ENCODE measurements around the gene C15orf62. TPM values are rescaled to one million over a fixed set of nuclear protein-coding genes. Genes with fewer than 3 reads are reported as not detected.

Gene C15orf62
- total RNA-seq, 2 experiments from 2014 or later: 0.10 to 0.33 TPM

GRCh38 chr15:40806672-40807027, 36.9 kb downstream of the C15orf62 start:
- intact Hi-C loops (cut with micrococcal nuclease): loop anchor here (1.0 to 5.0 kb wide), 13 partner anchors 19 to 526 kb away; partner anchors contain the start of genes CHAC1, CHP1, EXD1 and INO80
- no peaks in the 10 kb centered on the region for H3K9me3 Mint-ChIP-seq
- peaks cover 12% of the 10 kb centered on the region for H3K36me3 Mint-ChIP-seq (ENCODE audit: low read depth)
- H3K4me1 Mint-ChIP-seq (ENCODE audit: low read depth): peaks cover 29% of the 10 kb centered on the region
- H3K27ac Mint-ChIP-seq: peak overlapping the region; percentile 93
- H3K4me3 Mint-ChIP-seq: peak overlapping the region; percentile 86
- H3K27me3 Mint-ChIP-seq (ENCODE audit: low read depth): no peaks in the 10 kb centered on the region
- DNase-seq: no peak
- CTCF ChIA-PET: interaction anchor here (1.0 to 2.3 kb wide), 2 partner anchors 18 to 24 kb away, joined by 3 to 7 read pairs; no protein-coding TSS in a partner anchor

DNA sequence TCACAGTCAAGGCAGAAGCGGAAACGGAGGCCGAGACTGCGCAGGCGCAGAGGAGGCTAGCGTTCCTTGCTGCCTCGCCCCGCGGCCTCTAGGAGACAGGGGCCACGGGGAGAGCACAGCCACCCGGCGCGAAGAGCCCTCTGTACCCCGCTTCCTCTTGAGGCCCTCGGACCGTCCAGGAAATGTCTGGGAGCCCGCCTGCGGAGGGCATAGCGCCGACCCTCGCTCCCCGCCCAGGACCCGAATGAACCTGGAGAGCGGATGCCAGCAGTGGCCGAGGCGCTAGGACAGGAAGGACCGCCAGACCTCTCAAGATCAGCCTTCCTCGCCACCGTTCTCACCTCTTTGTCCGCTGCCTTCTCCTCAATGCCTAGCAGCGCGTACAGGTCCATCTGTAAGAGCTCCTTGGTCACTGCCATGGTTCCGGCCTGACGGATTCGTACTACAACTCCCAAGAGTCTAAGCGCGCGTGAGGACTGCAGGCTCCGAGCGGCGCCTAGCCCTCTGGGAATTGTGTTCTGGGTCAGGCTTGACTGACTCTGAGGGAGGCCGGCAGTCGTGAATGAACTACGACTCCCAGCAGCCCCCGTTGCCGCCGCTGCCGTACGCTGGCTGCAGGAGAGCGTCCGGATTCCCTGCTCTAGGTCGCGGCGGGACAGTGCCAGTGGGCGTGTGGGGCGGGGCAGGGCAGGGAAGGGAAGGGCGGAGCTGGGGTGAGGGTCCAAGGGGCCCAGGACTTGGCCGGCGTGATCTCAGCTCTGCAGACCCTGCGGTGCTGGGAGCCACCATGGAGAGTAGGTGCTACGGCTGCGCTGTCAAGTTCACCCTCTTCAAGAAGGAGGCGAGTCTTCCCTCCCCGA, 37.5 kb downstream of the C15orf62 start, which contains the start of the genes DNAJC17 and ZFYVE19:
TSS of gene DNAJC17 (minus strand) at position 446 of the 860 bp plus-strand sequence. CDS start at position 419, 27 bp downstream.
TSS of gene ZFYVE19 (plus strand) at position 62 of the 860 bp plus-strand sequence. CDS start at position 563, 501 bp downstream.
- Mint-ChIP-seq H3K9me3 (no peaks in the 10 kb centered on the region), H3K27me3 (ENCODE audit: low read depth) (no peaks in the 10 kb centered on the region), H3K36me3 (ENCODE audit: low read depth) (peaks cover 7% of the 10 kb centered on the region), H3K4me3 (peak within 1 kb of the TSS; percentile 86), H3K27ac (peak within 1 kb of the TSS; percentile 93), H3K4me1 (ENCODE audit: low read depth) (peaks cover 23% of the 10 kb centered on the region)
- DNase-seq: peak; percentile 97
- CTCF ChIA-PET: interaction anchor here (0.7 to 2.3 kb wide), 3 partner anchors 24 to 53 kb away, joined by 3 to 7 read pairs (median 4); no protein-coding TSS in a partner anchor
- intact Hi-C loops (cut with micrococcal nuclease): loop anchor here (1.0 to 5.0 kb wide), 13 partner anchors 20 to 525 kb away; partner anchors contain the start of genes CHAC1, CHP1, EXD1 and INO80

- peaks cover 6% of the 10 kb centered on the region for H3K36me3 Mint-ChIP-seq (ENCODE audit: low read depth)
Observed at GRCh38 chr15:40807888-40808461, 38.2 kb downstream of the C15orf62 start.

GRCh38 chr15:40808861-40809450, 39.2 kb downstream of the C15orf62 start:
- Mint-ChIP-seq H3K4me1 (ENCODE audit: low read depth) (peaks cover 19% of the 10 kb centered on the region), H3K27me3 (ENCODE audit: low read depth) (no peaks in the 10 kb centered on the region), H3K9me3 (no peaks in the 10 kb centered on the region), H3K4me3 (peak overlapping the region; percentile 86), H3K27ac (no peak overlapping the region), H3K36me3 (ENCODE audit: low read depth) (peaks cover 9% of the 10 kb centered on the region)
- DNase-seq: peak; percentile 10
- intact Hi-C loops (cut with micrococcal nuclease): loop anchor here (5.0 kb wide), 2 partner anchors 423 to 427 kb away; partner anchors contain the start of genes CHP1, EXD1 and KNSTRN
- CTCF ChIA-PET: interaction anchor here (0.5 to 2.3 kb wide), 2 partner anchors 26 to 52 kb away, joined by 3 to 7 read pairs; no protein-coding TSS in a partner anchor

More at GRCh38 chr15:40807888-40808461, 38.2 kb downstream of the C15orf62 start:
- Mint-ChIP-seq H3K4me1 (ENCODE audit: low read depth) (peaks cover 23% of the 10 kb centered on the region), H3K4me3 (peak overlapping the region; percentile 86), H3K9me3 (no peaks in the 10 kb centered on the region), H3K27ac (peak overlapping the region; percentile 58), H3K27me3 (ENCODE audit: low read depth) (no peaks in the 10 kb centered on the region)
- no peak for DNase-seq
- intact Hi-C loops (cut with micrococcal nuclease): loop anchor here (1.0 to 5.0 kb wide), 13 partner anchors 21 to 524 kb away; partner anchors contain the start of genes CHAC1, CHP1, EXD1 and INO80
- CTCF ChIA-PET: interaction anchor here (0.7 to 2.3 kb wide), 3 partner anchors 25 to 52 kb away, joined by 3 to 7 read pairs (median 4); no protein-coding TSS in a partner anchor

DNA sequence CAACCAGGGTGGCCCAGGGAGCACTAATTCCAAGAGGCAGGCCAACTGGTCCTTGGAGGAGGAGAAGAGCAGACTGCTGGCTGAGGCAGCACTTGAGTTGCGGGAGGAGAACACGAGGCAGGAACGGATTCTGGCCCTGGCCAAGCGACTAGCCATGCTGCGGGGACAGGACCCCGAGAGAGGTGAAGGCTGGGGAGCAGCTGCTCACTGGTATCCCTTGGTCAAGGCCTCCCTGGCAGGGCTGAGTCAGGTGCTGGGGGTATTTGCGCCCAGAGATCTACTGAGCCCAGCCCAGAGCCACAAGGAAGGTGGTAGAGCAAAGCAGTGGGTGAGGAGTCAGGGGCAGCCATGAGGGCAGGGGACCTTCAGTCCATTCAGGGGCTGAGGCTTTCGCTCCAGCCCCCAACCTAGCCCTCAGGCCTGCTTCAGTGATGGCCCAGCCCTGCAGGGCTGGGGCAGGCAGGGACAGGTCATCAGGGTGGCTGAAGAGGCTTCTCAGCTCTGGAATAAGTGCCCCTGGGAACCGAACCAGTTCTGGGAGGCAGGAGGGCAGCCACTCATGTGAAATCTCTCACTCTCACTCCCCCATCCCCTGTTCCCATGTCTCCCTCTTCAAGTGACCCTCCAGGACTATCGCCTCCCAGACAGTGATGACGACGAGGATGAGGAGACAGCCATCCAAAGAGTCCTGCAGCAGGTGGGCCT, 43.1 kb downstream of the C15orf62 start:
- peaks cover 9% of the 10 kb centered on the region for H3K4me1 Mint-ChIP-seq (ENCODE audit: low read depth)
- H3K27me3 Mint-ChIP-seq (ENCODE audit: low read depth): no peaks in the 10 kb centered on the region
- no peaks in the 10 kb centered on the region for H3K9me3 Mint-ChIP-seq
- no peak for DNase-seq
- H3K4me3 Mint-ChIP-seq: no peak overlapping the region
- intact Hi-C loops (cut with micrococcal nuclease): no loop called here
- CTCF ChIA-PET: interaction anchor here (1.0 kb wide), 1 partner anchor 45 kb away, joined by 3 read pairs; no protein-coding TSS in a partner anchor
- H3K27ac Mint-ChIP-seq: no peak overlapping the region
- peaks cover 8% of the 10 kb centered on the region for H3K36me3 Mint-ChIP-seq (ENCODE audit: low read depth)

DNA sequence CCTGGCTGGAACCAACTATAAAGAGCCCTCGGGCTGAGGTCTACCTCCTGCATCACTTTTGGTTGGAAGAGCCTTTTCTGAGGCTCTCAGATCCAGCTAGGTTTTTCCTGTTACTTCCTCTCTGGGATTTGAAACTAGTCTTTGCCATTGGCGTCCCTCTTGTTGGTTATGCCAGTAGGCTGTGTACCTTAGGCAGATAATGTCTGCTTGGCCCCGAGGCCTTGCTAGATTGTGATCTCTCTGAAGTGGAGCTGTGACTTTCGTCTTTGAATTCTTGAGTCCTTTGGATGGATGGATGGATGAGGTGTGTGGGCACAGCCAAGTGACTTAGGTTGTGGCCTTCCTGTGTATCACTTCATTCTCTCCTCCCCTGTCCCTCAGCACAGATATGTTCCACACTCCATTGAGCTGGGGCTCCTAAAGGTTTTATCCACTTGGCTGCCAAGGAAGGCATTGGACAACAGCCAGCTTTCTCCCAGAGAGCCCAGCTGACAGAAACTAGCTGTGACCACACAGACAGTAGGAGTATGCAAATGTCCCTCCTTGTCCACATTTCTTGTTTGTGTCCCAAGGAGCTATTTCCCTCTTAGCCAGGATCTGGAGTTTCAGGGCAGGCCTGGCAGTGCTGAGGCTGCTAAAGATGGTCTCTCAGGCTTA, 45.4 kb downstream of the C15orf62 start:
- CTCF ChIA-PET: interaction anchor here (0.6 to 1.0 kb wide), 2 partner anchors 24 to 54 kb away, joined by 3 read pairs; no protein-coding TSS in a partner anchor
- Mint-ChIP-seq H3K4me1 (ENCODE audit: low read depth) (no peaks in the 10 kb centered on the region), H3K36me3 (ENCODE audit: low read depth) (peaks cover 8% of the 10 kb centered on the region), H3K9me3 (no peaks in the 10 kb centered on the region), H3K27ac (no peak overlapping the region), H3K27me3 (ENCODE audit: low read depth) (no peaks in the 10 kb centered on the region), H3K4me3 (no peak overlapping the region)
- DNase-seq: no peak
- intact Hi-C loops (cut with micrococcal nuclease): no loop called here

DNA sequence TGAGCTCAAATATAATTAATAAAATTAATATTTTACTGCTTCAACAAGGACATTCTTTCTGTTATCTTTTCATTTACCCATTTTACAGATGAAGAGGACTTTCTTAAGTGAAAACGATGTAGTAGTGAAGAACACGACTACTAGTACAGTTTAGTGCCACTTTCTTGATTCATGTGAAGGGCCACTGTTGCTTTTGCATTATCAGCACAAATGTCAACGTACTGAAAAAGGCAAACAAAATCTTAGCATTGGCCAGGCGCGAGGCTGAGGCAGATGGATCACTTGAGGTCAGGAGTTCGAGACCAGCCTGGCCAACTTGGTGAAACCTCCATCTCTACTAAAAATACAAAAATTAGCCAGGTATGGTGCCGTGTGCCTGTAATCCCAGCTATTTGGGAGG, 49.3 kb downstream of the C15orf62 start:
- CTCF ChIA-PET: interaction anchor here (0.5 to 1.7 kb wide), 3 partner anchors 14 to 26 kb away, joined by 3 to 7 read pairs (median 6); partner anchors contain the start of gene SPINT1
- H3K27ac Mint-ChIP-seq: no peak overlapping the region
- H3K36me3 Mint-ChIP-seq (ENCODE audit: low read depth): peaks cover 4% of the 10 kb centered on the region
- no peaks in the 10 kb centered on the region for H3K4me1 Mint-ChIP-seq (ENCODE audit: low read depth)
- intact Hi-C loops (cut with micrococcal nuclease): no loop called here
- DNase-seq: no peak
- H3K27me3 Mint-ChIP-seq (ENCODE audit: low read depth): no peaks in the 10 kb centered on the region
- H3K4me3 Mint-ChIP-seq: no peak overlapping the region
- no peaks in the 10 kb centered on the region for H3K9me3 Mint-ChIP-seq

DNA sequence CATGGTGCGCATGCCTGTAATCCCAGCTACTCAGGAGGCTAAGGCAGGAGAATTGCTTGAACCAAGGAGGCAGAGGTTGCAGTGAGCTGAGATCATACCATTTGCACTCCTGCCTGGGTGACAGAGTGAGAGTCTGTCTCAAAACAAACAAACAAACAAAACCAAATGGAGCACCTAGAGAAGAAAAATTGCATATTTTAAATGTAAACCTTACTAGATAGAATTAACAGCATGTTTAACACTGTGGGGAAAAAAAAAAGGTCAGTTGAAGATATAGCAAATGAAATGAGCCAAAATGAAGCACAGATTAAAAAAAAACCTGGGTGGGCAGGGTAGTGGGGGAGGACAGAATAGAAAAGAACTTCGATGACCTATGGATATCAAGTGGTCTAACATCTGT, 51.4 kb downstream of the C15orf62 start:
- Mint-ChIP-seq H3K4me3 (no peak overlapping the region), H3K4me1 (ENCODE audit: low read depth) (no peaks in the 10 kb centered on the region), H3K36me3 (ENCODE audit: low read depth) (no peaks in the 10 kb centered on the region), H3K27me3 (ENCODE audit: low read depth) (peaks cover 2% of the 10 kb centered on the region), H3K9me3 (no peaks in the 10 kb centered on the region), H3K27ac (no peak overlapping the region)
- intact Hi-C loops (cut with micrococcal nuclease): no loop called here
- CTCF ChIA-PET: no interaction called here
- DNase-seq: no peak

Other genes with a start within 250 kb of the C15orf62 start
- gene CCDC32, start 204.9 kb upstream of the C15orf62 start, total RNA-seq: 10 to 100 TPM; 25.4 to 25.8 TPM
- gene RPUSD2, start 200.7 kb upstream of the C15orf62 start, total RNA-seq: 10 to 100 TPM; 10.9 to 12.6 TPM
- gene KNL1, start 175.7 kb upstream of the C15orf62 start, total RNA-seq: 10 to 100 TPM; 31.0 to 32.7 TPM
- gene RAD51, start 74.8 kb upstream of the C15orf62 start, total RNA-seq: 10 to 100 TPM; 65.8 to 68.8 TPM
- gene RMDN3, start 14.7 kb upstream of the C15orf62 start, total RNA-seq: 10 to 100 TPM; 17.8 to 19.2 TPM
- 10 to 100 TPM; 28.1 to 32.7 TPM for gene GCHFR, start 5.9 kb upstream of the C15orf62 start, total RNA-seq
- gene ZFYVE19, start 37.1 kb downstream of the C15orf62 start, total RNA-seq: 10 to 100 TPM; 15.4 to 17.0 TPM
- gene DNAJC17, start 37.5 kb downstream of the C15orf62 start, total RNA-seq: 10 to 100 TPM; 25.9 to 28.1 TPM
- gene PPP1R14D, start 58.7 kb downstream of the C15orf62 start, total RNA-seq: not detected
- 1 to 10 TPM; 4.5 to 4.7 TPM for gene SPINT1, start 74.1 kb downstream of the C15orf62 start, total RNA-seq
- gene RHOV, start 104.3 kb downstream of the C15orf62 start, total RNA-seq: under 1 TPM in 1 of 2 experiments, not detected in 1; 0.22 TPM
- gene VPS18, start 124.5 kb downstream of the C15orf62 start, total RNA-seq: 1 to 10 TPM; 3.3 to 3.4 TPM
- under 1 TPM in 1 of 2 experiments, not detected in 1; 0.14 TPM for gene DLL4, start 159.4 kb downstream of the C15orf62 start, total RNA-seq
- gene CHAC1, start 183.5 kb downstream of the C15orf62 start, total RNA-seq: 10 to 100 TPM; 19.8 to 20.2 TPM